ACC112 (cell line): ENCODE data around the gene PRKAB2.

Experiments used
- H2AFZ ChIP-seq: fragments of 200-600 bp; sonication (generic); one replicate; pipeline ENCODE4 v1.6.0; 2017; ENCODE audit warnings: antibody characterized with exemption, low read length; ENCODE audit not compliant: unreplicated experiment
- H3K27ac ChIP-seq: fragments of 200-600 bp; sonication (generic); 2 replicates; pipeline ENCODE4 v1.5.1; 2014; ENCODE audit warnings: low read depth, mild to moderate bottlenecking, antibody characterized with exemption, low read length, moderate library complexity
- H3K27me3 ChIP-seq: fragments of 200-600 bp; sonication (generic); 2 replicates; pipeline ENCODE4 v1.6.1; 2014; ENCODE audit warnings: mild to moderate bottlenecking, antibody characterized with exemption, low read length, moderate library complexity, mixed read lengths; ENCODE audit not compliant: insufficient read depth
- H3K36me3 ChIP-seq: fragments of 200-600 bp; sonication (generic); 2 replicates; pipeline ENCODE4 v1.6.1; 2016; ENCODE audit warnings: mild to moderate bottlenecking, antibody characterized with exemption, low read length, moderate library complexity, mixed read lengths; ENCODE audit not compliant: insufficient read depth
- H3K4me1 ChIP-seq: fragments of 200-600 bp; sonication (generic); one replicate; pipeline ENCODE4 v1.6.1; 2016; ENCODE audit warnings: low read length, mixed read lengths; ENCODE audit not compliant: insufficient read depth, unreplicated experiment, control insufficient read depth
- H3K4me3 ChIP-seq: fragments of 200-600 bp; sonication (generic); 2 replicates; pipeline ENCODE4 v1.5.1; 2014; ENCODE audit warnings: mild to moderate bottlenecking, low read depth, low read length
- H3K79me2 ChIP-seq: fragments of 200-600 bp; sonication (generic); one replicate; pipeline ENCODE4 v1.6.0; 2016; ENCODE audit warnings: low read length; ENCODE audit not compliant: control insufficient read depth, unreplicated experiment, insufficient read depth

The PRKAB2 gene, protein sequence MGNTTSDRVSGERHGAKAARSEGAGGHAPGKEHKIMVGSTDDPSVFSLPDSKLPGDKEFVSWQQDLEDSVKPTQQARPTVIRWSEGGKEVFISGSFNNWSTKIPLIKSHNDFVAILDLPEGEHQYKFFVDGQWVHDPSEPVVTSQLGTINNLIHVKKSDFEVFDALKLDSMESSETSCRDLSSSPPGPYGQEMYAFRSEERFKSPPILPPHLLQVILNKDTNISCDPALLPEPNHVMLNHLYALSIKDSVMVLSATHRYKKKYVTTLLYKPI

DNA sequence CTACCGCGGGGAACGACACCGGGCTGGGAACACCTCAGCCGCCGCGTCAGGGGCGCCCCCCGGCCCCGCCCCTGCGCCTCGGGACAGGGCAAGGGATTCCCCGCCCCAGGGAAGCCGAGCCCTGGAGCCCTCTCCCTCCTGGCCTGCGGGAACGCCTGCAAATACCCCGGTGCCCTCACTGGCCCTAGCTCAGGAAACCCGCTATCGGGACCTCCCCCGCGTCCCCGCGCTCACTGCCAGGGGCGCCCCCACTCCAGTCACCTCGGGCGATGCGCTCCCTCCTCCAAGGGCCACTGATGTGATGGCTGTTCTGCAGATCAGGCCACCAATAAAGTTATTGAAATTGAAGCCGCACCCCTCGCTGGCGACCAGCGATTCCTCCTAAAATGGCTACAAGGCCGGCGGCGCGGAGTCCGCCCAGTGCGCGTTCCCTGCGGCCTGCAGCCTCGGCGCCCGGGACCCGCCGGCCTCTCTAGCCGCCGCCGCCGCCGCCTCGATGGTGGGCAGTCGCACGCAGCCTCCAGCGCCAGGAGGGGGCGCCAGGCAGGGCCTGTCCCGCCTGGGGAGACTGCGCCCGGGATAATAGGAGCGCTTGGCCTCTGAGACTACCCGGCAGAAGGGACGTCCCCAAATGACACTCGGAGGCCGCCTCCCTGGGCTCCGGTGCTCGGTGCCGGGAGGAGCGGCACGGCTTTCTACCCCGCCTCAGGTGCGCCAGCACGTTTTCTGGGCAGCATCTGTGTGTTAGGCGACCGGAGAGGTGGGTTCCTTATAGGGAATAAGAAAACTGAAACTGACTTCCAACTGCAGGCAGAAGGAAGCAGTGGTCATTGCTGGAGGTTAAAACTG, at the start of gene PRKAB2:
PRKAB2 (minus strand) TSS at position 303 of the 849 bp plus-strand sequence. CDS start 326 bp downstream, outside the sequence.
- H2AFZ ChIP-seq = peak within 1 kb of the TSS; percentile 89
- H3K79me2 ChIP-seq = peaks cover 59% of the 10 kb centered on the region

DNA sequence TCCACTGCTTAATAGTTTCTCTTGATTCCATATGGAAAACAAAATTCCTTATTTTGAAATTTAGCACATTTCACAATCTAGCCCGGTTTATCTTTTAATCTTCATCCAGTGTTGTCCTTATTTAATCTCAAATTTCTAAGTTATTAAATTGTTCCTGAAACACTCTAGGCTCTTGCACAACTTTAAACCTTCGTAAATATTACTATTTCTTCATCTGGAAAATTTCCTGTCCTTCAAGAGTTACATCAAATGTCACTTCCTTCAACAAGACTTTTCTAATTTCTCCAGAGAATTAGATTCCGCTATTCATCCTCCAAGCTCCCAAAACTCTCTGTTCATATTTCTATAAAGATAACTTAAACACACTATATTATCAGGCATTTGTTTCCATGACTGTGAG, 46.3 kb upstream of the PRKAB2 start:
- H3K36me3 ChIP-seq = no peaks in the 10 kb centered on the region
- no peaks in the 10 kb centered on the region for H3K79me2 ChIP-seq
- no peak overlapping the region for H3K4me3 ChIP-seq
- H3K27ac ChIP-seq = no peak overlapping the region
- H3K4me1 ChIP-seq = no peaks in the 10 kb centered on the region
- no peak overlapping the region for H2AFZ ChIP-seq
- no peaks in the 10 kb centered on the region for H3K27me3 ChIP-seq

More for the DNA sequence above, at the start of gene PRKAB2:
- H3K27ac ChIP-seq = peak within 1 kb of the TSS; percentile 71
- H3K4me3 ChIP-seq = peak within 1 kb of the TSS; percentile 90
- H3K27me3 ChIP-seq = no peaks in the 10 kb centered on the region
- peaks cover 60% of the 10 kb centered on the region for H3K4me1 ChIP-seq
- H3K36me3 ChIP-seq = no peaks in the 10 kb centered on the region

DNA sequence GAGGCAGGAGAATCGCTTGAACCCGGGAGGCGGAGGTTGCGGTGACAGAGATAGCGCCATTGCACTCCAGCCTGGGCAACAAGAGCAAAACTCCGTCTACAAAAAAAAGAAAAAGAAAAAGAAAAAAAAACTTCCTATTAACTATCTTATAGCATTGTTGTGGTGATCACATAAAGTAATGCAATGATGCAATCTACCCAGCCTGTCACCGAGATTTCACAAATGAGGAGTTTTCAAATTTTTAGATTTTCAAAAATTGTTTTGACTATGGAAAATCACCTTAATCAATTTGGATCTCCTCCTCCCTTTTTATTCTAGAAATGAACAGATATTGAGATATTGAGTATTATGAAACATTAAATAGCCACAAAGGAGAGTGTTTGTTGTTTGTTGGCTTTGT, 44.9 kb upstream of the PRKAB2 start:
- H3K4me1 ChIP-seq = no peaks in the 10 kb centered on the region
- H2AFZ ChIP-seq = no peak overlapping the region
- no peak overlapping the region for H3K4me3 ChIP-seq
- H3K79me2 ChIP-seq = no peaks in the 10 kb centered on the region
- no peak overlapping the region for H3K27ac ChIP-seq
- H3K27me3 ChIP-seq = no peaks in the 10 kb centered on the region
- no peaks in the 10 kb centered on the region for H3K36me3 ChIP-seq

DNA sequence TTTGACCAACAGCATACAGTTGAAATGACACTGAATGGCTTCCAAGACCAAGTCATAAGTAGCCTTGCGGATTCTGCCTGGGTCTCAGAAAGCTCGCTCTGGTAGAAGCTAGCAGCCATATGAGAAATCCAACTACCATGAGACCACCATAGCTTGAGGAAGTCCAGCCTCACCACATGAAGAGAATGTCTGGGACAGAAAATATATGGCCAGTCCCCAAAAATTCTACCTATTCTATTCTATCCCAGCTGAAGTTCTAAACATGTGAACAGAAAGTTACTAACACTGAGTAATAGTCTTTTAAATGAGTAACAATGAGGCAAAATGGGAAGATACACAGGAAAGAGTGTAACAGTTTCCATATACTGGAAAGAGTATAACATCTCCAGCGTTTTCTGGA, 43.9 kb upstream of the PRKAB2 start:
- no peak overlapping the region for H2AFZ ChIP-seq
- no peak overlapping the region for H3K4me3 ChIP-seq
- H3K79me2 ChIP-seq = no peaks in the 10 kb centered on the region
- H3K27ac ChIP-seq = no peak overlapping the region
- no peaks in the 10 kb centered on the region for H3K36me3 ChIP-seq
- no peaks in the 10 kb centered on the region for H3K27me3 ChIP-seq
- H3K4me1 ChIP-seq = no peaks in the 10 kb centered on the region

DNA sequence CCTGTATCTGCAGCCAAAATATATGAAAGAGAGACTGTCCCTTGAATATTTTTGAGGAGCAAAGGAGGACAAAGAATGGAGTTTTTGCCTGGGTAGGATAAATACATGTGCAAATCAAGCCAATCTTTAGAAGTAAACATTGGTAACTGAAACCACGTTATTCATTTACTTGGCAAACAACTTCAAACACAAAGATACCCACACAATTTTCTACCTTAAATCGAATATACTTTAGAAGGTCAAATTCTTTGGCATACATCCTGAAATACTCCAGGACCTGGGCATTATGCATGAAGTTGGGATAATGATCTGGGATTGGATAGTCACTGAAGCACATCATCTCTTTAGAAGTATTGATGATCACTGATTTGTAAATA, 43.3 kb upstream of the PRKAB2 start:
- Histone ChIP-seq H3K4me3 (no peak overlapping the region), H3K4me1 (no peaks in the 10 kb centered on the region), H3K79me2 (no peaks in the 10 kb centered on the region), H2AFZ (no peak overlapping the region), H3K27me3 (no peaks in the 10 kb centered on the region), H3K36me3 (no peaks in the 10 kb centered on the region), H3K27ac (no peak overlapping the region)

DNA sequence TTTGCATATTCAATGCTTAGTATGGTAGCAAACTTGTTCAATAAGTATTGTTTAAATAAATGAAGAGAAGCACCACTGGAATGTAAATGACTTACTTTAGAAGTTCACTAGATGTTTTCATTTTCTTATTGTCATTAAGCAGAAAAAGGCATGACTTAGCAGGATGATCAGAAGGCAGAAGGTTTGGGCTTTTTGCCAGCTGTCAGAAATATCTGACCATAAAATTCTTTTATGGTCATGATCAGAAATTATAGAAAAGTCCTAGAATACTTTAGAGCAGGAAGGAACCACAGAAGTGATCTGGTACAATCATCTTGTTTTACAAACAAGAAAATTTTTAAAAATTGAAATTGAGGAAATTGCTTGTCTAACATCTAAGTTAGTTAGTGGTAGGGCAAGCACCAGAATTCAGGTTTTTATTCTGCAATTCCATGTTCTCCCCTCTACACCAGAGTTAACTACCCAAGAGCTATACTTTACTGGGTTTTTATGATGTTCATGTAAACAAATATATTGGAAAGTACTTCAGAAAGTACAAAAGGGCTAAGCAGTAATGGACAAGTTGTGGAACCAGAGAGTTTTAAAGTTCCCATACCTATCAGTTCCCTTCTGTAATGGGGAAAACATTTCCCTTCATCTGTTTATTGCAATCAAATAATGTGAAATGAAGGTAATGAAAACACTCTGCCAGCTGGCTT, 42.7 kb upstream of the PRKAB2 start:
- no peaks in the 10 kb centered on the region for H3K27me3 ChIP-seq
- no peaks in the 10 kb centered on the region for H3K4me1 ChIP-seq
- no peak overlapping the region for H2AFZ ChIP-seq
- H3K27ac ChIP-seq = no peak overlapping the region
- no peaks in the 10 kb centered on the region for H3K36me3 ChIP-seq
- H3K4me3 ChIP-seq = no peak overlapping the region
- no peaks in the 10 kb centered on the region for H3K79me2 ChIP-seq

DNA sequence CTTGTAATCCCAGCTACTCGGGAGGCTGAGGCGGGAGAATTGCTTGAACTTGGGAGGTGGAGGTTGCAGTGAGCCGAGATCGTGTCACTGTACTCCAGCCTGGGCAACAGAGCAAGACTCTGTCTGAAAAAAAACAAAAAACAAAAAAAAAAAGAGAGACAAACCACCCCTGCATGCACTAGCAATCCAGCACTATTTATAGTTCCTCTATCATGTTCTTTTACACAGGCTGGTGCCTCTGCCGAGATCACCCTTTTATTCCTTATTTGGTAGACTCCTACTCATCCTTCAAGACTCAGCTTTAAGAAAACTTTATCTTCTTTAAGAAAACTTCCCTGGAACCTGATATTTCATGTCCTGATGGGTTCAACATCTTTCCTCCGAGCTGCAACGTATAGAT, 42.1 kb upstream of the PRKAB2 start:
- no peaks in the 10 kb centered on the region for H3K27me3 ChIP-seq
- H3K4me1 ChIP-seq = no peaks in the 10 kb centered on the region
- no peaks in the 10 kb centered on the region for H3K36me3 ChIP-seq
- no peak overlapping the region for H3K27ac ChIP-seq
- no peaks in the 10 kb centered on the region for H3K79me2 ChIP-seq
- no peak overlapping the region for H2AFZ ChIP-seq
- no peak overlapping the region for H3K4me3 ChIP-seq

DNA sequence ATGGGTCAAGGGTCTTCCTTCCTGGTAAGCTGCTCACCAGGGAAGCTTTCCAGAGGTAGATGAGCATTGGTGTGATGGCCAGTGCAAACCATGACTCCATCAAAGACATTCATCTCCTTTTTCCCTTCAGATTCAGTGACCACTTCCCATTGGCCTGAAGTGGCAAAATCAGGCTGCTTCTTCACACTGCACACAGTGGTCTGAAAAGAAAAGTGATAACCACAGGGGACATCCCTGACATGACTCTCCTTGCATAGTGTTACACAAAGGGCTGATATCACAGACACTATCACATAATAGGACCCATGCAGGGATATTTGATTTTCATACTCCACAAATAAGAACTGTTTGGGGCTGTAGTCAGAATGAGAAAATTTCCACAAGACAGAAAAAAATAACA, 41.0 kb upstream of the PRKAB2 start:
- H3K27ac ChIP-seq = no peak overlapping the region
- H3K36me3 ChIP-seq = no peaks in the 10 kb centered on the region
- no peak overlapping the region for H2AFZ ChIP-seq
- no peaks in the 10 kb centered on the region for H3K4me1 ChIP-seq
- no peak overlapping the region for H3K4me3 ChIP-seq
- H3K27me3 ChIP-seq = no peaks in the 10 kb centered on the region
- H3K79me2 ChIP-seq = no peaks in the 10 kb centered on the region

DNA sequence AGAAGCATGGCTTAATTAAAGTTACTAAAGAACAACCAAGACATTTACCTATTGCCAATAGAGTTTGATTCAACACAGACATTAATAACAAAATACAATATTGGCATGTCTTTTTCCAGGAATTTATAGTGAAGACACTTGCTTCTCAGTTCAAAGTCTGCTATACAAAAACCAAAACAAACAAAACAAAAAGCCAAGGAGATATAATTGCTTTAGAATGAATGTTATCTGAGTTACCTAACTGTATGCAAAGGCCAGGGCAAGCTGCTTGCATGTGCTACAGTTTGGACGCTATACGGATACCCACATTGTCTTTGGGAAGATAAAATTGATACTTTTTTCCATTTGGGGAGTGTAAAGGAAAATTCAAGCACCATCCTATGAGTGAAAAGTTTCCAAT, 39.3 kb upstream of the PRKAB2 start:
- no peaks in the 10 kb centered on the region for H3K36me3 ChIP-seq
- no peak overlapping the region for H3K27ac ChIP-seq
- H3K4me3 ChIP-seq = no peak overlapping the region
- no peaks in the 10 kb centered on the region for H3K27me3 ChIP-seq
- H3K4me1 ChIP-seq = no peaks in the 10 kb centered on the region
- H3K79me2 ChIP-seq = no peaks in the 10 kb centered on the region
- H2AFZ ChIP-seq = no peak overlapping the region

DNA sequence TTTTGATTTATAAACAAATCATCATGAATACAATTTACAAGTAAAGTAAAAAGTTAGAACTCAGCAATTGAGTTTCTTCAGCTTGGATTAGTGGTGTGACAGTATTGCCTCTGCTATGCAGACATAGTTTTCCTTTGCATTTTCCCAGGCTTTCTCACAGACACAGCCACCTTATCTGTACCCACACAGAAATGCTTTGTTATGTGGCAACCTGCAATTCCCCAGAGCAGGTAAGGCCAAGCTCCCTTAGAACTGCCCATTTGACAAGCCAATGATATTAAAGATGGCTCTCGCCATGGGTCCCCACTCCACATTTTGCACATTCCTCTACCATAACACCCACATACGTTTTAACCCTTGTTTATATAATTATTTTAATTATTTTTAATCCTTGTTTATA, 38.7 kb upstream of the PRKAB2 start:
- no peak overlapping the region for H3K4me3 ChIP-seq
- no peaks in the 10 kb centered on the region for H3K36me3 ChIP-seq
- no peak overlapping the region for H2AFZ ChIP-seq
- H3K27ac ChIP-seq = no peak overlapping the region
- H3K27me3 ChIP-seq = no peaks in the 10 kb centered on the region
- no peaks in the 10 kb centered on the region for H3K79me2 ChIP-seq
- no peaks in the 10 kb centered on the region for H3K4me1 ChIP-seq
